GM23338 (cell line): ENCODE data around the gene MAPK13. TPM values are rescaled to one million over a fixed set of nuclear protein-coding genes. Genes with fewer than 3 reads are reported as not detected.

Source experiments
- CREB1 ChIP-seq: fragments of 250-450 bp; sonication (Bioruptor Pico); IDR thresholded peaks from 2 replicates; pipeline ENCODE4 v1.5.0; 2020; ENCODE audit warnings: low read depth, mild to moderate bottlenecking, moderate library complexity
- CTCF ChIP-seq, 2 experiments: fragments of 200-600 bp in 1 of 2; sonication (generic) in 1 of 2; conservative IDR thresholded peaks; 2 replicates each; pipeline versions ENCODE4 v1.5.1 to v1.6.1; 2016 to 2017; ENCODE audit warnings: antibody characterized with exemption in 2 of 2, low read depth in 2 of 2, mild to moderate bottlenecking in 2 of 2, moderate library complexity in 1 of 2
- EZH2 ChIP-seq: fragments of 200-600 bp; sonication (generic); IDR thresholded peaks from one replicate; pipeline ENCODE4 v1.8.0; 2017; ENCODE audit warnings: antibody characterized with exemption, mild to moderate bottlenecking, low read depth; ENCODE audit not compliant: unreplicated experiment
- JUNB ChIP-seq: IDR thresholded peaks from one replicate; pipeline ENCODE4 v1.6.1; 2016; ENCODE audit warnings: antibody characterized with exemption; ENCODE audit not compliant: unreplicated experiment
- STAT1 ChIP-seq: IDR thresholded peaks from one replicate; pipeline ENCODE4 v1.6.1; 2016; ENCODE audit warnings: antibody characterized with exemption; ENCODE audit not compliant: unreplicated experiment
- ZNF114 ChIP-seq: fragments of 250-450 bp; sonication (Bioruptor Pico); IDR thresholded peaks from 2 replicates; pipeline ENCODE4 v1.5.0; 2020; ENCODE audit warnings: mild to moderate bottlenecking, moderate library complexity
- ZNF331 ChIP-seq: fragments of 250-450 bp; sonication (Bioruptor Pico); IDR thresholded peaks from 2 replicates; pipeline ENCODE4 v1.5.0; 2020; ENCODE audit warnings: low read depth, mild to moderate bottlenecking, moderate library complexity
- ZNF462 ChIP-seq: fragments of 250-450 bp; sonication (Bioruptor Pico); IDR thresholded peaks from 2 replicates; pipeline ENCODE4 v1.5.0; 2020; ENCODE audit warnings: mild to moderate bottlenecking, moderate library complexity
- polyA plus RNA-seq: library from polyadenylated mRNA; unstranded; fragments of >200 nt; fragmentation: Nextera tagmentation; extraction: Ambion mirVana; gene quantifications from 2 replicates; pipeline ENCODE4 v1.2.1, GENCODE V29; 2016
- total RNA-seq: library from RNA; depleted of rRNA; stranded (reverse); fragments of >200 nt; shearing (Covaris generic); gene quantifications from 2 replicates; pipeline ENCODE4 v1.2.3, GENCODE V29; 2014

The MAPK13 gene
- total and polyA plus RNA-seq, 2 experiments from 2014 or later = 6.3 to 12.3 TPM

GRCh38 chr6:36135053-36135731, 4.9 kb downstream of the MAPK13 start (continued):
- TF ChIP-seq ZNF462 (CRISPR knock-in tag) (no peak), JUNB (no peak), CTCF (conservative IDR thresholded peaks at IDR 0.05; ENCODE audit: low read depth in 2 of 2) (no peak), STAT1 (no peak), CREB1 (CRISPR knock-in tag) (no peak), ZNF331 (CRISPR knock-in tag) (no peak), ZNF114 (CRISPR knock-in tag) (no peak), EZH2 (no peak)
